SJCRH30 (cell line): ENCODE measurements around the gene DOCK3. TPM values are rescaled to one million over a fixed set of nuclear protein-coding genes. Genes with fewer than 3 reads are reported as not detected.
A peak's percentile ranks its signal among the peaks of the same experiment; 100 is the strongest.
"Not testable (repeated sequence)": the region's sequence is repeated elsewhere in the genome, so short reads cannot be mapped to it uniquely, and the experiment has no call there.

Experiments used
- DNase-seq, 2 experiments: peaks; one replicate each; pipeline ENCODE4 v3.0.0-alpha.2; 2015 to 2020
- H3K27ac ChIP-seq: fragments of 250-450 bp; sonication (Bioruptor Pico); 2 replicates; pipeline ENCODE4 v1.5.1; 2020; ENCODE audit warnings: mild to moderate bottlenecking, moderate library complexity
- H3K27me3 ChIP-seq: fragments of 250-450 bp; sonication (Bioruptor Pico); 2 replicates; pipeline ENCODE4 v1.5.1; 2020; ENCODE audit warnings: mild to moderate bottlenecking, moderate library complexity
- H3K36me3 ChIP-seq: fragments of 250-450 bp; sonication (Bioruptor Pico); 2 replicates; pipeline ENCODE4 v1.5.1; 2020; ENCODE audit warnings: mild to moderate bottlenecking, moderate library complexity
- H3K4me1 ChIP-seq: fragments of 250-450 bp; sonication (Bioruptor Pico); 2 replicates; pipeline ENCODE4 v1.5.1; 2020; ENCODE audit warnings: mild to moderate bottlenecking, moderate library complexity
- H3K4me3 ChIP-seq: fragments of 250-450 bp; sonication (Bioruptor Pico); 2 replicates; pipeline ENCODE4 v1.5.1; 2020; ENCODE audit warnings: mild to moderate bottlenecking, moderate library complexity
- H3K9me3 ChIP-seq: fragments of 250-450 bp; sonication (Bioruptor Pico); replicated peaks from 2 replicates; pipeline ENCODE4 v1.5.1; 2020; ENCODE audit warnings: mild to moderate bottlenecking, moderate library complexity
- total RNA-seq: library from RNA; depleted of rRNA; stranded (reverse); fragments of >200 nt; shearing (Covaris generic); gene quantifications from 2 replicates; pipeline ENCODE4 v1.2.3, GENCODE V29; 2014

The DOCK3 gene
- total RNA-seq, 1 experiment from 2014 or later: 0.08 TPM

DNA sequence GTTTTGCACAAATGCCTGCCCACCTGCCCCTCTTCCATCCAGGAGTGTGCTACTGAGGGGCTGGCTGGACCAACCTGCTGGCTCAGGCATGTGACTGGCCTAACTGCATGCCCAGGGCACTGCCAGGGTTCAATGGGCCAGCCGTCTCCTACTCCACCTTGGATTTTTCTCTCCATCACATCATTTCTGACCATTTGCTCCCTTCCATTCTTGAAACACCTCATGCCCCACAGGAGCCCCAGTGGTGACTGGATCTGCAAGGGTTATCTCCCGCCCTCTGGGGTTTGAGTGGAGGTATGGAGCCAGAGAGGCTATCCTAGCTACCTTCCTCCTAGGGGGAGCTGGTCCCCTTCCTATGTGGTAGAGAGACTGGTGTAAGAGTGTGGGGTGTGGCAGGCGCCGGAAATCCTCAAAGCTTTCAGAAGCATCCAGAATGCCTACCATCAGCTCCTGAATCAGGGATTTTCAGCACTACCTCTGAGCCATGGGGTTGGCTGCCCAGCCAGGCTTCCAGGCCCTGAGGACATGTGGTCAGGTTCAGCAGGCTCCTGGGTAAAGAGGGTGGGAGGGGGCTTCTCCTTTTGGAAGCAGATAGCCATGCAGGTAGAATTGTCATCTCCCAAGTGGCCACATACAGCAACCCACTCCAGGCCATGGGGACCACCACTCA, 707.5 kb downstream of the DOCK3 start:
- DNase-seq: no peak
- Histone ChIP-seq H3K9me3 (no peaks in the 10 kb centered on the region), H3K27me3 (no peaks in the 10 kb centered on the region; the same call in 1 of the 2 replicates), H3K27ac (no peak overlapping the region), H3K4me3 (no peak overlapping the region), H3K4me1 (peaks cover 18% of the 10 kb centered on the region), H3K36me3 (no peaks in the 10 kb centered on the region)

- Histone ChIP-seq H3K9me3 (no peaks in the 10 kb centered on the region), H3K36me3 (no peaks in the 10 kb centered on the region; the same call in 1 of the 2 replicates), H3K27ac (no peak overlapping the region), H3K4me1 (peaks cover 18% of the 10 kb centered on the region), H3K4me3 (no peak overlapping the region), H3K27me3 (no peaks in the 10 kb centered on the region)
- no peak for DNase-seq
Measured at GRCh38 chr3:51382947-51383578, 708.3 kb downstream of the DOCK3 start.

DNA sequence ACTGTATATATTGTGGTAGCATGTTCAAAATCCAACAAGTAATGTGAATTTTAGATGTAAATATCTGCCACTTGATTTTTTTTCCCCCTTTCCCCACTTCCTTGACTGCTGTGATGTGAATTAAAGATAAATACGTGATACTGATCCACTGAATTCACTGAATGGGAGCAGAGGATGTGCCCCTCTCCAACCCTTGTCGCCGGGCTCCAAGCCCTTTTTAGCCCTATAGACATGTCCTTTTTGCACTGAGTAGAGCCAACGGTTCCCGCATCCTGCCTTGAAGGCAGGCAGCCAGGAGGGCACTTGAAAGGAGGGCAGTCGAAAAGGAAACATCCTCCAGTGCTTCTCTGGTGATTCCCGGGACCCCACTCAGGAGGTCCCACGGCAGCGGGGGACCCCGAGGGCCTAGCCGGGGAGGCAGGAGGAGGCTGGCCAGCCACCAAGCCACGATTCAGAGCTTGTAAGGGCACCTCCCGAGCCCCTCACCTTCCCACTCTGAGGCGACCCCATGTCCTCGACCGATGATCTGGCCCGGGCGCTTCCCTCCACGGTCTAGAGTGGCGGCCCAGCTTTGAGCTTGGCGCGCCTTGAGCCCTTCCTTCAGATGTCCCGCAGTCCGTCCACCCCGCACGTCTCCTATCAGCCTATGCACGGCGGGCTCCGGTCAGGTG, 709.5 kb downstream of the DOCK3 start:
- no peaks in the 10 kb centered on the region for H3K27me3 ChIP-seq
- H3K4me3 ChIP-seq: peak overlapping the region; percentile 89
- peak in 1 of 2 experiments; percentile 29 for DNase-seq
- H3K4me1 ChIP-seq: peaks cover 15% of the 10 kb centered on the region
- no peaks in the 10 kb centered on the region for H3K9me3 ChIP-seq
- H3K27ac ChIP-seq: peak overlapping the region; percentile 87
- peaks cover 7% of the 10 kb centered on the region for H3K36me3 ChIP-seq

DNA sequence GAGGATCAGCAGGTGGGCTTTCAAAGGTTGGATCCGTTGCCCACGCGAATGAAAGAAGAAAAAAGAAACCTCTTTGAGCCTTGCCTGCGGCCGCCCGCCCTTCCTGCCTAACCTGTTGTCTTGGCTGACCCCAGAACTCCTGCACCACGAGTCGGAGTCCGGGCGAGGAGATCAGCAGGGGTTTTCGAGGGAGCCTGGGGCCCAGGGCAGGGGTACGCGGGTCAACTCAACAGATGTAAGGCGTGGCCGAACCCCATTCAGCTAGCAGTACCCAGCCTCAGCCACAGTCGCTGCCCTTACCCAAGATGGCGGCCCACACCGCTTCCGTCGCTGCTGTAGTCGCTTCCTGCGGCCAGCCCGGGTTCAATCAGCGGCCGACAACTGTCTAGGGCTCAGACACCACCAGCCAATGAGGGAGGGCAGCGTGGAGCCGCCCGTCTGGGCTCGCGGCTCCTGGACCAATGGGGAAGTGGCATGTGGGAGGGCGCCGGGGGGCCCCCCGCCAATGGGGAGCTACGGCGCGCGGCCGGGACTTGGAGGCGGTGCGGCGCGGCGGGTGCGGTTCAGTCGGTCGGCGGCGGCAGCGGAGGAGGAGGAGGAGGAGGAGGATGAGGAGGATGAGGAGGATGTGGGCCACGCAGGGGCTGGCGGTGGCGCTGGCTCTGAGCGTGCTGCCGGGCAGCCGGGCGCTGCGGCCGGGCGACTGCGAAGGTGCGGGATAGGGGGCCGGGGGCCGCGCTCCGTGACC, 710.2 kb downstream of the DOCK3 start, which contains the start of gene MANF:
Gene MANF (plus strand): TSS at position 566 of the 748 bp plus-strand sequence. CDS start 52 bp downstream, at position 618.
- H3K27me3 ChIP-seq: no peaks in the 10 kb centered on the region
- H3K36me3 ChIP-seq: peaks cover 13% of the 10 kb centered on the region
- peaks cover 9% of the 10 kb centered on the region for H3K4me1 ChIP-seq
- DNase-seq: peak; percentile 97 to 98
- H3K9me3 ChIP-seq: no peaks in the 10 kb centered on the region
- H3K4me3 ChIP-seq: peak within 1 kb of the TSS; percentile 89
- peak within 1 kb of the TSS; percentile 87 for H3K27ac ChIP-seq

GRCh38 chr3:51385621-51386091, 710.9 kb downstream of the DOCK3 start:
- H3K4me1 ChIP-seq: peaks cover 11% of the 10 kb centered on the region
- DNase-seq: no peak

DNA sequence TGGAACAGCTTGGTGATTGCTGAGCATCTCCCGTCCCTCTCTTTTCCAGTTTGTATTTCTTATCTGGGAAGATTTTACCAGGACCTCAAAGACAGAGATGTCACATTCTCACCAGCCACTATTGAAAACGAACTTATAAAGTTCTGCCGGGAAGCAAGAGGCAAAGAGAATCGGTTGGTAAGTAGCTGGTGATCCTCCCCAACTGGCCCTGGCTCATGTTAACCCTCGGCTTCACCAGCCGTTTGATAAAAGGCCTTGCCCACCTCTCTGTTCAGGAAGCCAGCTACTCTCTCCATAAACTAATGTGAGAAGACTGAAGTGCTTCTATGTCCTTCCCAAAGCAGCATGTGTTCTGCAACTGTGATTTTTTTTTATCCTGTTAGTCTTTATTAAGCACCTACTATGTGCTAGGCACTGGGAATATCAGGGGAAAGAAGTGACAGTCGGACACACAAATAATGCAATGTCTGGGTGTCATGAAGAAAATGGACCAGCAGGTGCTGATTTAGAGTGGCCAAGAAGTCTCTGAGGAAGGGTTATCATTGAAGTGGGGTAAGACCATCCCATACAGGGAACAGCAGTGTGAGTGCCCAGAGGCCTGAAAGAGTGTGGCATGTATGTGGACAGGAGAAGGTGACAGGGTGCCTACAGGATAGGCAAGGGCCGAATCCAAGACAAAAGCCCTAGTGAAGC, 711.6 kb downstream of the DOCK3 start:
- no peaks in the 10 kb centered on the region for H3K27me3 ChIP-seq
- peaks cover 11% of the 10 kb centered on the region for H3K4me1 ChIP-seq
- H3K9me3 ChIP-seq: no peaks in the 10 kb centered on the region
- no peak overlapping the region for H3K27ac ChIP-seq
- H3K36me3 ChIP-seq: peaks cover 17% of the 10 kb centered on the region
- peak overlapping the region; percentile 89 for H3K4me3 ChIP-seq
- no peak for DNase-seq

More at GRCh38 chr3:51385621-51386091, 710.9 kb downstream of the DOCK3 start:
- peaks cover 17% of the 10 kb centered on the region for H3K36me3 ChIP-seq
- peak overlapping the region; percentile 89 for H3K4me3 ChIP-seq
- peak overlapping the region; percentile 87; the same call in 1 of the 2 replicates for H3K27ac ChIP-seq
- H3K9me3 ChIP-seq: no peaks in the 10 kb centered on the region
- no peaks in the 10 kb centered on the region for H3K27me3 ChIP-seq

DNA sequence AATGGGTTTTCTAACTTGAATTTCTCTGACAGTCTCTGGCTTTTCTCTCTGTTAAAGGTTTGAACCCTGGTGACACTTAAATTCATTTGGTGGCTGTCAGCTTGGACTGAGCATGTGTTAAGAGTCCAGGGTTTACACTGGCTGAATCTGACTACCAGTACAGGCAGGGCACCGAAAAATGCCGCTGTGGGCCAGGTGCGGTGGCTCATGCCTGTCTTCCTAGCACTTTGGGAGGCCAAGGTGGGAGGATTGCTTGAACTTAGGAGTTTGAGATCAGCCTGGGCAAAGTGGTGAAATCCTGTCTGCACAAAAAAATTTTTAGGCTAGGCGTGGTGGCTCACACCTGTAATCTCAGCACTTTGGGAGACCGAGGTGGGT, 712.1 kb downstream of the DOCK3 start:
- H3K27me3 ChIP-seq: no peaks in the 10 kb centered on the region
- peaks cover 17% of the 10 kb centered on the region for H3K36me3 ChIP-seq
- H3K4me1 ChIP-seq: peaks cover 11% of the 10 kb centered on the region
- no peaks in the 10 kb centered on the region for H3K9me3 ChIP-seq
- no peak for DNase-seq
- H3K27ac ChIP-seq: no peak overlapping the region
- no peak overlapping the region for H3K4me3 ChIP-seq

GRCh38 chr3:51387281-51387680, 712.6 kb downstream of the DOCK3 start:
- H3K36me3 ChIP-seq: peaks cover 18% of the 10 kb centered on the region
- not testable (repeated sequence) for H3K4me3 ChIP-seq, DNase-seq, H3K9me3 ChIP-seq, H3K27ac ChIP-seq, H3K27me3 ChIP-seq
- peaks cover 11% of the 10 kb centered on the region for H3K4me1 ChIP-seq

DNA sequence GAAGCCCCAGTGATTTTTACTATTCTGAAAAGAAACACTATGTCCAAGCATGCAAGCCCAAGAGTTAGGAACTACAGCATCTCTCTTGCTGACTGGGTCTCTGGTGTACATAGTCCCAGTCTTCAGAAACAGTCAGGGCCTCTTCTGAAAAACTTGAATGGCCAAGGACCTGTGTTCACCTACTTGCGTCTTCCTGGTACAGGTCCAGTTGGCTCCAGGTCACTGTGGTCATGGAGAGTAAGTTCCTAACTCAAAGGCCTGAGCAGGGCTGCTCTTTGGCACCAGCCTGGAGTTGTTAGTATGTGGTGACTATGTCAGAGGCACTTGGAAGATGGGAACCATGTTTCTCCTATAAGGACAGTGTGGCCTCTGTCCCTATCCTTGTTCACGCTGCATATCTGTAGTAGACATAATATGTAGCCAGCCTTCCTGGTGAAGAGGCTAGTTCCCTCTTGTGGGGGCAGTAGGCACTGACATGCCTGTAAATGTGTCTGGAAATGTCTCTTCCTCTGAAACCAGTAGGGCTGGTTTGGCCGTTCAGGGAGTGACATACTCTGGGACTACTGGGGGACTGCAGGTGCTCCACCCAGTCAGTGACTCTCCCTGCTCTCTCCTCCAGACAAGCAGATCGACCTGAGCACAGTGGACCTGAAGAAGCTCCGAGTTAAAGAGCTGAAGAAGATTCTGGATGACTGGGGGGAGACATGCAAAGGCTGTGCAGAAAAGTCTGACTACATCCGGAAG, 713.7 kb downstream of the DOCK3 start:
- peaks cover 30% of the 10 kb centered on the region for H3K36me3 ChIP-seq
- no peak overlapping the region for H3K4me3 ChIP-seq
- H3K9me3 ChIP-seq: no peaks in the 10 kb centered on the region
- H3K27ac ChIP-seq: no peak overlapping the region
- H3K4me1 ChIP-seq: peaks cover 11% of the 10 kb centered on the region
- H3K27me3 ChIP-seq: no peaks in the 10 kb centered on the region
- no peak for DNase-seq

- H3K4me1 ChIP-seq: peaks cover 8% of the 10 kb centered on the region
- peak; percentile 65 to 71 for DNase-seq
- peaks cover 41% of the 10 kb centered on the region for H3K36me3 ChIP-seq
- no peaks in the 10 kb centered on the region for H3K27me3 ChIP-seq
- H3K27ac ChIP-seq: no peak overlapping the region
- no peaks in the 10 kb centered on the region for H3K9me3 ChIP-seq
- H3K4me3 ChIP-seq: no peak overlapping the region
Measured at GRCh38 chr3:51389423-51390183, 714.9 kb downstream of the DOCK3 start.

- Histone ChIP-seq H3K9me3 (no peaks in the 10 kb centered on the region), H3K27me3 (no peaks in the 10 kb centered on the region), H3K27ac (no peak overlapping the region), H3K36me3 (peaks cover 50% of the 10 kb centered on the region), H3K4me3 (peak overlapping the region; percentile 76), H3K4me1 (peaks cover 8% of the 10 kb centered on the region)
- no peak for DNase-seq
Measured at GRCh38 chr3:51390246-51391074, 715.7 kb downstream of the DOCK3 start.

- Histone ChIP-seq H3K27me3 (no peaks in the 10 kb centered on the region), H3K27ac (peak within 1 kb of the TSS; percentile 41; the same call in 1 of the 2 replicates), H3K4me3 (peak within 1 kb of the TSS; percentile 76), H3K4me1 (peaks cover 8% of the 10 kb centered on the region), H3K9me3 (no peaks in the 10 kb centered on the region), H3K36me3 (peaks cover 55% of the 10 kb centered on the region)
- DNase-seq: peak; percentile 96 to 98
Measured at GRCh38 chr3:51391075-51391565, 716.4 kb downstream of the DOCK3 start, which contains the start of gene RBM15B. Gene RBM15B (plus strand): TSS chr3:51391285. CDS start chr3:51391400, 115 bp downstream.
